Measurements from ENCODE around the gene ZNF678. TPM values are rescaled to one million over a fixed set of nuclear protein-coding genes. Genes with fewer than 3 reads are reported as not detected.
"Not testable (repeated sequence)": the region's sequence is repeated elsewhere in the genome, so short reads cannot be mapped to it uniquely, and the experiment has no call there.

Gene ZNF678
- total RNA-seq, 2 donors from 2014 or later: 13.0 to 15.1 TPM

GRCh38 chr1:227586733-227587132, 23.4 kb downstream of the ZNF678 start:
- no peak overlapping the region for H3K27ac Mint-ChIP-seq
- H3K36me3 Mint-ChIP-seq (ENCODE audit: insufficient read depth in 2 of 2): peaks cover 32 to 52% of the 10 kb centered on the region in 2 donors
- DNase-seq (no peak), ATAC-seq (replicated peaks in 1 of 2) (no peak)
- peaks cover 5 to 19% of the 10 kb centered on the region in 2 donors for H3K9me3 Mint-ChIP-seq
- H3K4me3 Mint-ChIP-seq: no peak overlapping the region
- H3K27me3 Mint-ChIP-seq (ENCODE audit: low read depth): no peaks in the 10 kb centered on the region
- no peaks in the 10 kb centered on the region for H3K4me1 Mint-ChIP-seq (ENCODE audit: low read depth)

- Mint-ChIP-seq H3K27me3 (ENCODE audit: low read depth) (no peaks in the 10 kb centered on the region), H3K4me3 (no peak overlapping the region), H3K9me3 (peaks cover 5 to 19% of the 10 kb centered on the region in 2 donors), H3K27ac (no peak overlapping the region), H3K4me1 (ENCODE audit: low read depth) (no peaks in the 10 kb centered on the region), H3K36me3 (ENCODE audit: insufficient read depth in 2 of 2) (peaks cover 31 to 52% of the 10 kb centered on the region in 2 donors)
- ATAC-seq (replicated peaks in 1 of 2) (no peak), DNase-seq (no peak)
These were observed 24.6 kb downstream of the ZNF678 start for GRCh38 chr1:227587968-227588367.

DNA sequence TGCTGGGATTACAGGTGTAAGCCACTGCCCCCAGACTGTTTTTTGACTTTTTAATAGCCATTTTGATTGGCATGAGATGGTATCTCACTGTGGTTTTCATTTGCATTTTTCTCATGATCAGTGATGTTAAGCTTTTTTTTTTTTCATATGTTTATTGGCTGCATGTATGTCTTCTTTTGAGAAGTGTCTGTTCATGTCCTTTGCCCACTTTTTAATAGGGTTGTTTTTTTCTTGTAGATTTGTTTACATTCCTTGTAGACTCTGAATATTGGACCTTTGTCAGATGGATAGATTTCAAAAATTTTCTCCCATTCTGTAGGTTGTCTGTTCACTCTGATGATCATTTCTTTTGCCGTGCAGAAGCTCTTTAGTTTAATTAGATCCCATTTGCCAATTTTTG, 25.4 kb downstream of the ZNF678 start:
- H3K27ac Mint-ChIP-seq; H3K4me1 Mint-ChIP-seq (ENCODE audit: low read depth): not testable (repeated sequence)

GRCh38 chr1:227589777-227590176, 26.4 kb downstream of the ZNF678 start:
- not testable (repeated sequence) for H3K4me3 Mint-ChIP-seq; H3K27me3 Mint-ChIP-seq (ENCODE audit: low read depth); H3K4me1 Mint-ChIP-seq (ENCODE audit: low read depth); ATAC-seq (replicated peaks in 1 of 2); DNase-seq; H3K27ac Mint-ChIP-seq
- Mint-ChIP-seq H3K36me3 (ENCODE audit: insufficient read depth in 2 of 2) (peaks cover 24 to 53% of the 10 kb centered on the region in 2 donors), H3K9me3 (peaks cover 3 to 16% of the 10 kb centered on the region in 2 donors)

More for the DNA sequence above, 25.4 kb downstream of the ZNF678 start:
- Mint-ChIP-seq H3K9me3 (peaks cover 3 to 19% of the 10 kb centered on the region in 2 donors), H3K36me3 (ENCODE audit: insufficient read depth in 2 of 2) (peaks cover 29 to 52% of the 10 kb centered on the region in 2 donors)
- H3K4me3 Mint-ChIP-seq; H3K27me3 Mint-ChIP-seq (ENCODE audit: low read depth); ATAC-seq (replicated peaks in 1 of 2); DNase-seq: not testable (repeated sequence)

GRCh38 chr1:227596222-227596621, 32.9 kb downstream of the ZNF678 start:
- peaks cover 18 to 23% of the 10 kb centered on the region in 2 donors for H3K9me3 Mint-ChIP-seq
- not testable (repeated sequence) for DNase-seq; H3K4me1 Mint-ChIP-seq (ENCODE audit: low read depth); H3K4me3 Mint-ChIP-seq; ATAC-seq (replicated peaks in 1 of 2); H3K27me3 Mint-ChIP-seq (ENCODE audit: low read depth); H3K27ac Mint-ChIP-seq
- H3K36me3 Mint-ChIP-seq (ENCODE audit: insufficient read depth in 2 of 2): peaks cover 22 to 53% of the 10 kb centered on the region in 2 donors

- Mint-ChIP-seq H3K27ac (no peak overlapping the region), H3K4me3 (no peak overlapping the region), H3K27me3 (ENCODE audit: low read depth) (no peaks in the 10 kb centered on the region), H3K4me1 (ENCODE audit: low read depth) (no peaks in the 10 kb centered on the region), H3K9me3 (peaks cover 11 to 22% of the 10 kb centered on the region in 2 donors), H3K36me3 (ENCODE audit: insufficient read depth in 2 of 2) (peaks cover 24 to 51% of the 10 kb centered on the region in 2 donors)
- DNase-seq (no peak), ATAC-seq (replicated peaks in 1 of 2) (no peak)
These were observed 40.0 kb downstream of the ZNF678 start for GRCh38 chr1:227603327-227603726.

GRCh38 chr1:227604446-227604845, 41.1 kb downstream of the ZNF678 start:
- DNase-seq (no peak), ATAC-seq (replicated peaks in 1 of 2) (no peak)
- H3K27ac Mint-ChIP-seq: no peak overlapping the region
- no peak overlapping the region for H3K4me3 Mint-ChIP-seq
- H3K27me3 Mint-ChIP-seq (ENCODE audit: low read depth): no peaks in the 10 kb centered on the region
- peaks cover 4 to 16% of the 10 kb centered on the region in 2 donors for H3K9me3 Mint-ChIP-seq
- H3K4me1 Mint-ChIP-seq (ENCODE audit: low read depth): no peaks in the 10 kb centered on the region
- peaks cover 19 to 47% of the 10 kb centered on the region in 2 donors for H3K36me3 Mint-ChIP-seq (ENCODE audit: insufficient read depth in 2 of 2)

GRCh38 chr1:227606271-227606670, 42.9 kb downstream of the ZNF678 start:
- not testable (repeated sequence) for H3K4me3 Mint-ChIP-seq; H3K27ac Mint-ChIP-seq; H3K4me1 Mint-ChIP-seq (ENCODE audit: low read depth); ATAC-seq (replicated peaks in 1 of 2); H3K9me3 Mint-ChIP-seq; H3K27me3 Mint-ChIP-seq (ENCODE audit: low read depth); DNase-seq
- peaks cover 18 to 42% of the 10 kb centered on the region in 2 donors for H3K36me3 Mint-ChIP-seq (ENCODE audit: insufficient read depth in 2 of 2)

DNA sequence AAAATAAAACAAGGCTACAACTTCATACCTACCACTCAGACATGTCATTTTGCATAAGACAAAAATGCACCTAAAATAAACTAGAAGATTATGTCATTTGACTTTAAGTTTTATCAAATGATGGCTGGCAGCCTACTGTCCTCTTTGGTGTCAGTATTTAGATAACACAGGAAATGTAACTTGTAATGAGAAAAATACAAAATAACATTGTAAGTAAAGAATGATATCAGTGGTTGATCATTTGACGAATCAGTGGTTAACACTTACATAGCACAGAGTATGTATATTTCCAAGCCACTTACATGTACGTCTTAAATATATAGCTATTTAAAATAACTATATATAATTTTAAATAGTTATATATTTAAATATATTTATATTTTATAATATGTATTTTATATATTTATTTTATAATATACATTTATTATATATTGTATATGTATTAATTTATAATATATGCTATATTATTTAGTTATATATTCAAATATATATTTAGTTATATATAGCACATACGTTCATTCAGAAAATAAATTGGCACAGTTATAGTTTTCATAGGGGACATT, 44.1 kb downstream of the ZNF678 start:
- Mint-ChIP-seq H3K4me1 (ENCODE audit: low read depth) (no peaks in the 10 kb centered on the region), H3K36me3 (ENCODE audit: insufficient read depth in 2 of 2) (peaks cover 19 to 50% of the 10 kb centered on the region in 2 donors), H3K27ac (no peak overlapping the region), H3K27me3 (ENCODE audit: low read depth) (no peaks in the 10 kb centered on the region), H3K4me3 (no peak overlapping the region), H3K9me3 (peaks cover 8% of the 10 kb centered on the region in 2 donors)
- no peak for DNase-seq
- ATAC-seq (replicated peaks in 1 of 2): no peak

DNA sequence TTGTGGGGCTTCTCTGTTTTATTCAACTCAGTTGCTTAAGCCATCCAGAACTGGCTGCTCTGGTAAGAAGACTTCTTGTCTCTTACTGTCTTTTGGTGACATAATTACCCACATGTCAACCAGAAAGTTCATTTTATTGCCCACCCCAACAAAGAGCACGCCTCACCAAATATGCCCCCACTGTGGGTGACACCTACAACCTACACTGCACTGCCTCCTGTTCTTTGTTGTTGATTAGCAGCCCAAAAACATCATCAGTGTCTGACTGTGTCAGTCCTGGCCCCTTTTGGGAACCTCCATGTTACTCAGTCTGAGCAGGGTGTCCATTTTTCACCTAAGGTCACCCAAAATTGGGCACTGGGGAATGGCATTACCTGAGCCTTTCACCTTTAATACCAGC, 49.3 kb downstream of the ZNF678 start:
- DNase-seq (no peak), ATAC-seq (replicated peaks in 1 of 2) (no peak)
- no peak overlapping the region for H3K4me3 Mint-ChIP-seq
- peaks cover 32 to 52% of the 10 kb centered on the region in 2 donors for H3K36me3 Mint-ChIP-seq (ENCODE audit: insufficient read depth in 2 of 2)
- H3K4me1 Mint-ChIP-seq (ENCODE audit: low read depth): no peaks in the 10 kb centered on the region
- no peaks in the 10 kb centered on the region for H3K27me3 Mint-ChIP-seq (ENCODE audit: low read depth)
- peaks cover 23 to 32% of the 10 kb centered on the region in 2 donors for H3K9me3 Mint-ChIP-seq
- no peak overlapping the region for H3K27ac Mint-ChIP-seq

- ATAC-seq (replicated peaks in 1 of 2) (no peak), DNase-seq (no peak)
- H3K27ac Mint-ChIP-seq: no peak overlapping the region
- peaks cover 23 to 32% of the 10 kb centered on the region in 2 donors for H3K9me3 Mint-ChIP-seq
- no peaks in the 10 kb centered on the region for H3K4me1 Mint-ChIP-seq (ENCODE audit: low read depth)
- H3K36me3 Mint-ChIP-seq (ENCODE audit: insufficient read depth in 2 of 2): peaks cover 32 to 52% of the 10 kb centered on the region in 2 donors
- no peak overlapping the region for H3K4me3 Mint-ChIP-seq
- H3K27me3 Mint-ChIP-seq (ENCODE audit: low read depth): no peaks in the 10 kb centered on the region
These were observed 50.2 kb downstream of the ZNF678 start for GRCh38 chr1:227613526-227613925.

- Mint-ChIP-seq H3K4me1 (ENCODE audit: low read depth) (no peaks in the 10 kb centered on the region), H3K4me3 (no peak overlapping the region), H3K27ac (no peak overlapping the region), H3K27me3 (ENCODE audit: low read depth) (no peaks in the 10 kb centered on the region), H3K36me3 (ENCODE audit: insufficient read depth in 2 of 2) (peaks cover 32 to 41% of the 10 kb centered on the region in 2 donors), H3K9me3 (peaks cover 11 to 23% of the 10 kb centered on the region in 2 donors)
- ATAC-seq (replicated peaks in 1 of 2): no peak
- no peak for DNase-seq
These were observed 57.9 kb downstream of the ZNF678 start for GRCh38 chr1:227621211-227621610.

GRCh38 chr1:227622739-227623475, 59.6 kb downstream of the ZNF678 start:
- ATAC-seq (replicated peaks in 1 of 2) (no peak), DNase-seq (no peak)
- no peak overlapping the region for H3K4me3 Mint-ChIP-seq
- no peaks in the 10 kb centered on the region for H3K27me3 Mint-ChIP-seq (ENCODE audit: low read depth)
- peaks cover 38 to 47% of the 10 kb centered on the region in 2 donors for H3K36me3 Mint-ChIP-seq (ENCODE audit: insufficient read depth in 2 of 2)
- no peaks in the 10 kb centered on the region for H3K4me1 Mint-ChIP-seq (ENCODE audit: low read depth)
- no peak overlapping the region for H3K27ac Mint-ChIP-seq
- H3K9me3 Mint-ChIP-seq: peaks cover 11 to 31% of the 10 kb centered on the region in 2 donors

All from activated T-cell treated with anti-CD3 and anti-CD28 coated beads, Interleukin-2, amount 50 U/mL, for 72 hours (primary cell).